ENCODE results near the gene TCERG1L.

Gene TCERG1L

DNA sequence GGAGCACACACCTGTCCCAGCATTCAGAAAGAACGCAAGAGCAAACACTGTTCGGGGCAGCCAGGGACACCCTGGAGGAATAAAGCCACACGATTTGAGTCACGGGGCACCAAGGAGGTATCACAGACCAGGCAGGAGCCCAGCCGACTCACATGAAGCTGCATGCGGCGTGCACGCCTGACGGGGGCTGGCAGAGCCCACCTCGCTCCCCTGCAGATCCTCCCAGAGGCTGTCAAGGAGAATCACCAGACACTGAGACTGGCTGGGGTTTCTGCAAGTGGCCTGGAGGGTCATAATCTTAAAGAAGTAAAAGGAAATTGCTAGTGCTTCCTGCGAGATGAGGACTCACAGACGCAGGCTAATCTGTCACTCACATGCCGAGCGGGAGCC, 61.6 kb downstream of the TCERG1L start:
- no peaks in the 10 kb centered on the region for H3K79me2 ChIP-seq (ENCODE audit: insufficient read depth, low read length)
- H2AFZ ChIP-seq (ENCODE audit: low read depth, low read length, severe bottlenecking): no peak overlapping the region
- no peak overlapping the region for H3K4me2 ChIP-seq (ENCODE audit: low read depth, low read length, poor library complexity, severe bottlenecking)
- no peaks in the 10 kb centered on the region for H3K27me3 ChIP-seq (ENCODE audit: low read length)
- H3K27ac ChIP-seq (ENCODE audit: low read depth, low read length): no peak overlapping the region
- no peak overlapping the region for H3K9ac ChIP-seq (ENCODE audit: low read length)
- no peaks in the 10 kb centered on the region for H3K9me2 ChIP-seq (replicated peaks; ENCODE audit: insufficient read depth, low read length)
- no peaks in the 10 kb centered on the region for H4K20me1 ChIP-seq (ENCODE audit: low read depth, low read length)
- no peak overlapping the region for H3K4me3 ChIP-seq (ENCODE audit: insufficient read depth, low read length, poor library complexity, severe bottlenecking)
- TF ChIP-seq, protein P1, sequence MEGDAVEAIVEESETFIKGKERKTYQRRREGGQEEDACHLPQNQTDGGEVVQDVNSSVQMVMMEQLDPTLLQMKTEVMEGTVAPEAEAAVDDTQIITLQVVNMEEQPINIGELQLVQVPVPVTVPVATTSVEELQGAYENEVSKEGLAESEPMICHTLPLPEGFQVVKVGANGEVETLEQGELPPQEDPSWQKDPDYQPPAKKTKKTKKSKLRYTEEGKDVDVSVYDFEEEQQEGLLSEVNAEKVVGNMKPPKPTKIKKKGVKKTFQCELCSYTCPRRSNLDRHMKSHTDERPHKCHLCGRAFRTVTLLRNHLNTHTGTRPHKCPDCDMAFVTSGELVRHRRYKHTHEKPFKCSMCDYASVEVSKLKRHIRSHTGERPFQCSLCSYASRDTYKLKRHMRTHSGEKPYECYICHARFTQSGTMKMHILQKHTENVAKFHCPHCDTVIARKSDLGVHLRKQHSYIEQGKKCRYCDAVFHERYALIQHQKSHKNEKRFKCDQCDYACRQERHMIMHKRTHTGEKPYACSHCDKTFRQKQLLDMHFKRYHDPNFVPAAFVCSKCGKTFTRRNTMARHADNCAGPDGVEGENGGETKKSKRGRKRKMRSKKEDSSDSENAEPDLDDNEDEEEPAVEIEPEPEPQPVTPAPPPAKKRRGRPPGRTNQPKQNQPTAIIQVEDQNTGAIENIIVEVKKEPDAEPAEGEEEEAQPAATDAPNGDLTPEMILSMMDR (IDR thresholded peaks at IDR 0.05; ENCODE audit: insufficient read depth, low read length, poor library complexity, severe bottlenecking): no peak
- TF ChIP-seq EZH2phosphoT487 (conservative IDR thresholded peaks at IDR 0.05; ENCODE audit: low read length): no peak
- H3K36me3 ChIP-seq (ENCODE audit: low read length): no peaks in the 10 kb centered on the region
- no peaks in the 10 kb centered on the region for H3K9me3 ChIP-seq (ENCODE audit: insufficient read depth, low read length)
- H3F3A ChIP-seq (ENCODE audit: insufficient read depth): no peaks in the 10 kb centered on the region

DNA sequence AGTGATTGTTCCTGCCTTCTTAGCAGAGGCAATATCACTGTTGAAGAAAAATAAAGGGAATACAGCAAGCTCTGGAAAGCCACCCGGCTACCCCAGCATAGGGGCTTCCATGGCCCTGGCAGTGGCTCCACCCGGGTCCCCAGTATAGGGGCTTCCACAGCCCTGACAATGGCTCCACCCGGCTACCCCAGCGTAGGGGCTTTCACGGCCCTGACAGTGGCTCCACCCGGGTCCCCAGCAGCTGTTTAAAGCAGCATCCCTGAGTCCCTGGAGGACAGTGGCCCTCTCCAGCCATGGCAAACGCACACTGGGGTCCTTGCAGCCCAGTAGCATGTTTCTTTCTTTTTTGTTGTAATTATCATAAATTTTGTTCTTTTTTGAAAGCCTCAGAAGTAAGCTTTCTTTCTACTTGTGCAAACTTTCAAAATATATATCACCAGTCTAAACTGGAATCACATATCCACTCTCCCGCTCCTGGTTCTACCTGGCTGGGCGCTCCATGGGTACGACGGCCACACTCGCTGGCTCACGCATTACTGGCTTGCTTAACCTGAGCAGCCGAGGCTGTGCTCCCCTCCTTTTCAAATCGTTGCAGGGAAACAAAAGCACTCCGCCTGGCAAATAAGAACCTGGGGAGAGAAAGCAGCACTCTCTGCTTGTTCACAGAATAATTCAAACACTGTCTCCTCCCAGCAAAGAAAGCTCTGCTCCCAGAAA, 62.1 kb downstream of the TCERG1L start:
- Histone ChIP-seq H3K27me3 (ENCODE audit: low read length) (no peaks in the 10 kb centered on the region), H3K79me2 (ENCODE audit: insufficient read depth, low read length) (no peaks in the 10 kb centered on the region), H3K9me2 (replicated peaks; ENCODE audit: insufficient read depth, low read length) (no peaks in the 10 kb centered on the region), H3K9me3 (ENCODE audit: insufficient read depth, low read length) (no peaks in the 10 kb centered on the region), H3K36me3 (ENCODE audit: low read length) (no peaks in the 10 kb centered on the region), H4K20me1 (ENCODE audit: low read depth, low read length) (no peaks in the 10 kb centered on the region), H3K4me2 (ENCODE audit: low read depth, low read length, poor library complexity, severe bottlenecking) (no peak overlapping the region), H2AFZ (ENCODE audit: low read depth, low read length, severe bottlenecking) (no peak overlapping the region), H3K4me3 (ENCODE audit: insufficient read depth, low read length, poor library complexity, severe bottlenecking) (no peak overlapping the region), H3F3A (ENCODE audit: insufficient read depth) (no peaks in the 10 kb centered on the region), H3K9ac (ENCODE audit: low read length) (no peak overlapping the region), H3K27ac (ENCODE audit: low read depth, low read length) (no peak overlapping the region)
- TF ChIP-seq, protein P1 (IDR thresholded peaks at IDR 0.05; ENCODE audit: insufficient read depth, low read length, poor library complexity, severe bottlenecking): no peak
- no peak for TF ChIP-seq EZH2phosphoT487 (conservative IDR thresholded peaks at IDR 0.05; ENCODE audit: low read length)

DNA sequence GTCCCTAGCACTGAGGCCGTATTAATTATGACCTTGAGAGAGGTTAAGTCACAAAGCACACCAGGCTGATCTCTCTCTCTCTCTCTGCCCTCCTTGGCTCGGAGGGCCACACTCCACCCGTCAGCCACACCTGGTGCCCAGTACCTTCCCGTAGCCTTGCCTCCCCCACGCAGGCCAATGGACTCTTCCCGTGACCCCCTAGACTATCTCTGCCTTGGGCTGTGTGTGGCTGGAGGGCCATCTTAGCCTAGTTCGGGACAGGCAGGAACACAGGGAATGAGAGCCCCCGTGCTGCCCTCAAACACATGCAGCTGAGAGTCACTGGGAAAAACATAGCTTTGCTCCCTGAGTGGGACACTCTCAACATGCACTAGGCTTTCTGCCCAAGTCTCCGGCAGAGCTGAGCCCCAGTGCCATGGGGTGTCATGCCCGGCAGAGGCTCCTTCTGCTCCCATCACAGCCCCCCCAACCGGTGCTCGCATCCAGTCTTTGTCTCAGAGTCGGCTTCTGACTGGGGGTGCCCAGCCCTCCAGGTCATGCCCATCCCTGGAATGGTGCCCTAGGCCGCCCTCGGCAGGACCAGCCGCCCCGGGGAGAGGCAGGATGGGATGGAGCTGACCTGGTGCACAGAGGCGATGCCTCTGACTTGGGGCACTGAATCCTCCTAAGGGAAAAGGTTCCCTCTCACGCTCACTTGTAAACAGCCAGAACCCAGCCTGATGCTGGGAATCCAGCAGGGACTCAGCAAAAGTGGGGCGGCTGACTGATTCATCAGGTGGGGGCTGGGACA, 63.0 kb downstream of the TCERG1L start:
- Histone ChIP-seq H3K36me3 (ENCODE audit: low read length) (no peaks in the 10 kb centered on the region), H3K79me2 (ENCODE audit: insufficient read depth, low read length) (no peaks in the 10 kb centered on the region), H3K4me3 (ENCODE audit: insufficient read depth, low read length, poor library complexity, severe bottlenecking) (no peak overlapping the region), H3F3A (ENCODE audit: insufficient read depth) (no peaks in the 10 kb centered on the region), H2AFZ (ENCODE audit: low read depth, low read length, severe bottlenecking) (no peak overlapping the region), H3K9ac (ENCODE audit: low read length) (no peak overlapping the region), H4K20me1 (ENCODE audit: low read depth, low read length) (no peaks in the 10 kb centered on the region), H3K4me2 (ENCODE audit: low read depth, low read length, poor library complexity, severe bottlenecking) (no peak overlapping the region), H3K27ac (ENCODE audit: low read depth, low read length) (no peak overlapping the region), H3K9me3 (ENCODE audit: insufficient read depth, low read length) (no peaks in the 10 kb centered on the region), H3K9me2 (replicated peaks; ENCODE audit: insufficient read depth, low read length) (no peaks in the 10 kb centered on the region), H3K27me3 (ENCODE audit: low read length) (no peaks in the 10 kb centered on the region)
- TF ChIP-seq EZH2phosphoT487 (conservative IDR thresholded peaks at IDR 0.05; ENCODE audit: low read length): no peak
- TF ChIP-seq, protein P1 (IDR thresholded peaks at IDR 0.05; ENCODE audit: insufficient read depth, low read length, poor library complexity, severe bottlenecking): no peak

Measured in SU-DHL-6 (cell line).